Measurements from ENCODE around the gene COL6A3.

- TF ChIP-seq, protein P1, sequence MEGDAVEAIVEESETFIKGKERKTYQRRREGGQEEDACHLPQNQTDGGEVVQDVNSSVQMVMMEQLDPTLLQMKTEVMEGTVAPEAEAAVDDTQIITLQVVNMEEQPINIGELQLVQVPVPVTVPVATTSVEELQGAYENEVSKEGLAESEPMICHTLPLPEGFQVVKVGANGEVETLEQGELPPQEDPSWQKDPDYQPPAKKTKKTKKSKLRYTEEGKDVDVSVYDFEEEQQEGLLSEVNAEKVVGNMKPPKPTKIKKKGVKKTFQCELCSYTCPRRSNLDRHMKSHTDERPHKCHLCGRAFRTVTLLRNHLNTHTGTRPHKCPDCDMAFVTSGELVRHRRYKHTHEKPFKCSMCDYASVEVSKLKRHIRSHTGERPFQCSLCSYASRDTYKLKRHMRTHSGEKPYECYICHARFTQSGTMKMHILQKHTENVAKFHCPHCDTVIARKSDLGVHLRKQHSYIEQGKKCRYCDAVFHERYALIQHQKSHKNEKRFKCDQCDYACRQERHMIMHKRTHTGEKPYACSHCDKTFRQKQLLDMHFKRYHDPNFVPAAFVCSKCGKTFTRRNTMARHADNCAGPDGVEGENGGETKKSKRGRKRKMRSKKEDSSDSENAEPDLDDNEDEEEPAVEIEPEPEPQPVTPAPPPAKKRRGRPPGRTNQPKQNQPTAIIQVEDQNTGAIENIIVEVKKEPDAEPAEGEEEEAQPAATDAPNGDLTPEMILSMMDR (IDR thresholded peaks at IDR 0.05): no peak
- TF ChIP-seq POLR2AphosphoS5 (IDR thresholded peaks at IDR 0.05) (no peak), POLR2A (IDR thresholded peaks at IDR 0.05) (no peak)
Observed at GRCh38 chr2:237309416-237309815, 104.5 kb downstream of the COL6A3 start.

Measured in prostate gland (tissue), 2 donors.